Esophagus squamous epithelium (tissue), 4 donors: ENCODE measurements around the gene PTPRT.

ENCODE experiments used
- POLR2A ChIP-seq, 4 donors: fragments of 450-650 bp; IDR thresholded peaks; one replicate each; pipeline ENCODE4 v1.6.1; 2017; ENCODE audit warnings: antibody characterized with exemption in 4 of 4, mild to moderate bottlenecking in 4 of 4, moderate library complexity in 3 of 4
- TF ChIP-seq, protein P1 (sequence below), 6 experiments: fragments of 450-650 bp in 4 of 6; fragments of 200-600 bp in 2 of 6; sonication (generic) in 2 of 6; IDR thresholded peaks; one replicate each; pipeline ENCODE4 v1.5.1; 2016 to 2019; ENCODE audit warnings: antibody characterized with exemption in 6 of 6, mild to moderate bottlenecking in 4 of 6, moderate library complexity in 4 of 6

DNA sequence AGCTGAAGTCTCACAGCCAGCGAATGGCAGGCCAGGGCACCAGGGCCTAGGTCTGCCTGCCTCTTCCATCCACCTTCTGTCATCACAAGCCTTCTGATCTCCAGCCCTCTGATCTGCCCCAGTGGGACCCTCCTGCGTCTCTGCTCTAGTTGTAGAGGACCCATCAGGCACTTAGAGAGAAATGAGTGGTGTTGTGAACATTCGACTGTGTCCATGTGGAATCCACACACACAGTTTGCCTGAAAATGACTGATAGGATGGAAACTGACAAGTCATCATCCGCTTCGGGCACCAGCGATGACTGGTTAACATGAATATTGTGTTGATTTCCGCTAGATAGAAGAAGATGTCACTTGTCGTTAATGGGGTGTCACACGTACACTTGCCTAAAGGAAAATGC is 221.0 kb downstream of the PTPRT start:
- TF ChIP-seq, protein P1, sequence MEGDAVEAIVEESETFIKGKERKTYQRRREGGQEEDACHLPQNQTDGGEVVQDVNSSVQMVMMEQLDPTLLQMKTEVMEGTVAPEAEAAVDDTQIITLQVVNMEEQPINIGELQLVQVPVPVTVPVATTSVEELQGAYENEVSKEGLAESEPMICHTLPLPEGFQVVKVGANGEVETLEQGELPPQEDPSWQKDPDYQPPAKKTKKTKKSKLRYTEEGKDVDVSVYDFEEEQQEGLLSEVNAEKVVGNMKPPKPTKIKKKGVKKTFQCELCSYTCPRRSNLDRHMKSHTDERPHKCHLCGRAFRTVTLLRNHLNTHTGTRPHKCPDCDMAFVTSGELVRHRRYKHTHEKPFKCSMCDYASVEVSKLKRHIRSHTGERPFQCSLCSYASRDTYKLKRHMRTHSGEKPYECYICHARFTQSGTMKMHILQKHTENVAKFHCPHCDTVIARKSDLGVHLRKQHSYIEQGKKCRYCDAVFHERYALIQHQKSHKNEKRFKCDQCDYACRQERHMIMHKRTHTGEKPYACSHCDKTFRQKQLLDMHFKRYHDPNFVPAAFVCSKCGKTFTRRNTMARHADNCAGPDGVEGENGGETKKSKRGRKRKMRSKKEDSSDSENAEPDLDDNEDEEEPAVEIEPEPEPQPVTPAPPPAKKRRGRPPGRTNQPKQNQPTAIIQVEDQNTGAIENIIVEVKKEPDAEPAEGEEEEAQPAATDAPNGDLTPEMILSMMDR (IDR thresholded peaks at IDR 0.05), result no peak
- TF ChIP-seq POLR2A (IDR thresholded peaks at IDR 0.05), result no peak
